Measurements from ENCODE around the gene CCNB1.
"Not testable (repeated sequence)": the region's sequence is repeated elsewhere in the genome, so short reads cannot be mapped to it uniquely, and the experiment has no call there.

The CCNB1 gene

DNA sequence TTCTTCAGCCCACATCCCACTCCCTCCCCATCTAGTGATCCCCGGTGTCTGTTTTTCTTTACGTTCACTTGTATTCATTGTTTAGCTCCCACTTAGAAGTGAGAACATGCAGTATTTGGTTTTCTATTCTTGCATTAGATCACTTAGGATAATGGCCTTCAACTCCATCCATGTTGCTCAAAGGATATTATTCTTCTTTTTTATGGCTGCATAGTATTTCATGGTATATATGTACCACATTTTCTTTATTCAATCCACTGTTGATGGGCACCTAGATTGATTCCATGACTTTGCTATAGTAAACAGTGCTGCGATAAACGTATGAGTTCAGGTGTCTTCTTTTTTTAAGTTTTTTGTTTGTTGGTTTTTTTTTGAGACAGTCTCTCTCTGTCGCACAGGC is 29.1 kb upstream of the CCNB1 start:
- CTCF ChIA-PET: no interaction called here
- H3K27ac ChIP-seq: no peak overlapping the region
- TF ChIP-seq, protein P1, sequence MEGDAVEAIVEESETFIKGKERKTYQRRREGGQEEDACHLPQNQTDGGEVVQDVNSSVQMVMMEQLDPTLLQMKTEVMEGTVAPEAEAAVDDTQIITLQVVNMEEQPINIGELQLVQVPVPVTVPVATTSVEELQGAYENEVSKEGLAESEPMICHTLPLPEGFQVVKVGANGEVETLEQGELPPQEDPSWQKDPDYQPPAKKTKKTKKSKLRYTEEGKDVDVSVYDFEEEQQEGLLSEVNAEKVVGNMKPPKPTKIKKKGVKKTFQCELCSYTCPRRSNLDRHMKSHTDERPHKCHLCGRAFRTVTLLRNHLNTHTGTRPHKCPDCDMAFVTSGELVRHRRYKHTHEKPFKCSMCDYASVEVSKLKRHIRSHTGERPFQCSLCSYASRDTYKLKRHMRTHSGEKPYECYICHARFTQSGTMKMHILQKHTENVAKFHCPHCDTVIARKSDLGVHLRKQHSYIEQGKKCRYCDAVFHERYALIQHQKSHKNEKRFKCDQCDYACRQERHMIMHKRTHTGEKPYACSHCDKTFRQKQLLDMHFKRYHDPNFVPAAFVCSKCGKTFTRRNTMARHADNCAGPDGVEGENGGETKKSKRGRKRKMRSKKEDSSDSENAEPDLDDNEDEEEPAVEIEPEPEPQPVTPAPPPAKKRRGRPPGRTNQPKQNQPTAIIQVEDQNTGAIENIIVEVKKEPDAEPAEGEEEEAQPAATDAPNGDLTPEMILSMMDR (conservative IDR thresholded peaks at IDR 0.05; ENCODE audit: low read depth): no peak
- POLR2A ChIA-PET (ENCODE audit: low non-redundant PET): no interaction called here
- DNase-seq (ENCODE audit: low spot score): no peak

DNA sequence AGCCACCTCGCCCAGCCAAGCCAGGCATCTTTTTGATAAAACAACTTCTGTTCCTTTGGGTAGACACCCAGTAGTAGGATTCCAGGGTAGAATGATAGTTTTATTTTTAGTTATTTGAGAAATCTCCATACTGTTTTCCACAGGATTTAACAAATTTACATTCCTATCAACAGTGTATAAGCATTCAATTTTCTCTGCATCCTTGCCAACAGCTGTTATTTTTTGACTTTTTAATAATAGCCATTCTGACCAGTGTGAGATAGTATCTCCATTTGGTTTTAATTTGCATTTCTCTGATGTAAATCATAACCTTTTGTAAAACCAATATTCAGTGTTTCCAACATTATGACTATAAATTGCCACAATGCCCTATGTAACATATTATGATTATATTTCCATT is 28.2 kb upstream of the CCNB1 start:
- ChIA-PET CTCF (no interaction called here), POLR2A (ENCODE audit: low non-redundant PET) (no interaction called here)
- no peak for DNase-seq (ENCODE audit: low spot score)
- TF ChIP-seq, protein P1 (conservative IDR thresholded peaks at IDR 0.05; ENCODE audit: low read depth): no peak
- H3K27ac ChIP-seq: no peak overlapping the region

DNA sequence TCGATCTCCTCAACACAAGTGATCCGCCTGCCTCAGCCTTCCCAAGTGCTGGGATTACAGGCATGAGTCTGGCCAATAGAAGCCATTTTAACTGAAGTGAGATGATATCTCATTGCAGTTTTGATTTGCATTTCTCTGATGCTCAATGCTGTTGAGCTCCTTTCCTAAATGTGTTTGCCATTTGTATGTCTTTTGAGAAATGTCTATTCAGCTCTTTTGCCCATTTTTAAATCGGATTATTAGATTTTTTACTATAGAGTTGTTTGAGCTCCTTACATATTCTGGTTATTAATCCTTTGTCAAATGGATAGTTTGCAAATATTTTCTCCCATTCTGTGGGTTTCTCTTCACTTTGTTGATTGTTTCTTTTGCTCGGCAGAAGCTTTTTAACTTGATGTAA is 26.7 kb upstream of the CCNB1 start:
- DNase-seq (ENCODE audit: low spot score); H3K27ac ChIP-seq; CTCF ChIA-PET; POLR2A ChIA-PET (ENCODE audit: low non-redundant PET): not testable (repeated sequence)

DNA sequence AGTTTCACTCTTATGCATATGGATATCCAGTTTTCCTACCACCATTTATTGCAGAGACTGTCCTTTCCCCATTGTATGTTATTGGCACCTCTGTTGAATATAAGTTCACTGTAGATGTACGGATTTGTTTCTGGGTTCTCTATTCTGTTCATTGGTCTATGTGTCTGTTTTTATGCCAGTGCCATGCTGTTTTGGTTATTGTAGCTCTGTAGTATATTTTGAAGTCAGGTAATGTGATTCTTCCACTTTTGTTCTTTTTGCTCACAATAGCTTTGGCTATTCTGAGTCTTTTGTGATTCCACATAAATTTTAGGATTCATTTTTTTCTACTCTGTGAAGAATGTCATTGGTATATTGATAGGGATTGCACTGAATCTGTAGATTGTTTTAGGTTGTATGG is 26.1 kb upstream of the CCNB1 start:
- DNase-seq (ENCODE audit: low spot score): no peak
- no peak overlapping the region for H3K27ac ChIP-seq
- ChIA-PET CTCF (interaction anchor here (0.7 kb wide), 1 partner anchor 253 kb away, joined by 5 read pairs; no protein-coding TSS in a partner anchor), POLR2A (ENCODE audit: low non-redundant PET) (no interaction called here)
- TF ChIP-seq, protein P1 (conservative IDR thresholded peaks at IDR 0.05; ENCODE audit: low read depth): no peak

DNA sequence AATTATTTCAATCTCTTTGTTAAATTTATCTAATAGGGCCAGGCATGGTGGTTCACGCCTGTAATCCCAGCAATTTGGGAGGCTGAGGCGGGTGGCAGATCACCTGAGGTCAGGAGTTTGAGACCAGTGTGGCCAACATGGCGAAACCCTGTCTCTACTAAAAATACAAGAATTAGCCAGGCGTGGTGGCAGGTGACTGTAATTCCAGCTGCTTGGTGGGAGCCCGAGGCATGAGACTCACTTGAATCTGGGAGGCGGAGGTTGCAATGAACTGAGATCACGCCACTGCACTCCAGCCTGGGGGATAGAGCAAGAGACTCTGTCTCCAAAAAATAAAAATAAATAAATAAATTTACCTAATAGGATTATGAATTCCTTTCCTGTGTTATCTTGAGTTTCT is 18.4 kb upstream of the CCNB1 start:
- H3K27ac ChIP-seq; DNase-seq (ENCODE audit: low spot score); CTCF ChIA-PET; POLR2A ChIA-PET (ENCODE audit: low non-redundant PET): not testable (repeated sequence)

DNA sequence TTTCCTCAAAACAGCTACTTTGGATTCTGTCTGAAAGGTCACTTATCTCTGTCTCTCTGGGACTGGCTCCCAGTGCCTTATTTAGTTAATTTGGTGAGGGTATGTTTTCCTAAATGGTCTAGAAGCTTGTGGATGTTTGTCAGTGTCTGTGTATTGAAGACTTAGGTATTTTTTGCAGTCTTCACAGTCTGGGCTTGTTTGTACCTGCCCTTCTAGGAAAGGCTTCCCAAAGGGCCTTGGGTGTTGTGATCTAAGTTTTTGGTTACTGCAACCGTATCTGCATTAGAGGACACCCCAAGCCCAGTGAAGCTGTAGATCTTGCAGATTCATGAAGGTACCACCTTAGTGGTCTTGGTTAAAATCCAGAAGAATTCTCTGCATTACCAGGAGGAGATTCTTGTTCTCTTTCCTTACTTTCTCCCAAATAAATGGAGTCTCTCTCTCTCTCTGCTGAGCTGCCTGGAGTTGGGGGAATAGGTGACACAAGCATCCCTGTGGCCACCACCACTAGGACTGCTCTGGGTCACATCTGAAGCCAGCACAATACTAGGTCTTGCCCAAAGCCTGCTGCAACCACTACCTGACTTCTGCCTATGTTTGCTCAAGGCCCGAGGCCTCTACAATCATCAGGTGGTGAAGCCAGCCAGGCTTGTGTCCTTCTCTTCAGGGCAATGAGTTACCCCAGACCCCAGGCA is 17.8 kb upstream of the CCNB1 start:
- CTCF ChIA-PET: no interaction called here
- POLR2A ChIA-PET (ENCODE audit: low non-redundant PET): no interaction called here
- TF ChIP-seq, protein P1 (conservative IDR thresholded peaks at IDR 0.05; ENCODE audit: low read depth): no peak
- DNase-seq (ENCODE audit: low spot score): no peak
- H3K27ac ChIP-seq: no peak overlapping the region

DNA sequence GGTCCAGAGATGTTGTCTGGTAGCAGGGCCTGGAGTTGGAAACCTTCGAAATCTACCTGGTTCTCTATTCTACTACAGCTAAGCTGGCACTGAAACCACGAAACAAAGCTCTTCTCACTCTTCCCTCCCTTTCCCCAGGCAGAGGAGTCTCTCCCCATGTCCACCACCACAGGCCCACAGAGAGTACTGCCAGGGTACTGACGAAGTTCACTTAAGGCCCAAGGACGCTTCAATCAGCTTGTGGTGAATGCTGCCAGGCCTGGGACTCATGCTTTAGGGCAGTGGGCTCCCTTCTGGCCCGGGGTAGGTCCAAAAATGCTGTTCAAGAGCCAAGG is 17.3 kb upstream of the CCNB1 start:
- CTCF ChIA-PET: no interaction called here
- TF ChIP-seq, protein P1 (conservative IDR thresholded peaks at IDR 0.05; ENCODE audit: low read depth): no peak
- DNase-seq (ENCODE audit: low spot score): no peak
- POLR2A ChIA-PET (ENCODE audit: low non-redundant PET): no interaction called here
- H3K27ac ChIP-seq: no peak overlapping the region

DNA sequence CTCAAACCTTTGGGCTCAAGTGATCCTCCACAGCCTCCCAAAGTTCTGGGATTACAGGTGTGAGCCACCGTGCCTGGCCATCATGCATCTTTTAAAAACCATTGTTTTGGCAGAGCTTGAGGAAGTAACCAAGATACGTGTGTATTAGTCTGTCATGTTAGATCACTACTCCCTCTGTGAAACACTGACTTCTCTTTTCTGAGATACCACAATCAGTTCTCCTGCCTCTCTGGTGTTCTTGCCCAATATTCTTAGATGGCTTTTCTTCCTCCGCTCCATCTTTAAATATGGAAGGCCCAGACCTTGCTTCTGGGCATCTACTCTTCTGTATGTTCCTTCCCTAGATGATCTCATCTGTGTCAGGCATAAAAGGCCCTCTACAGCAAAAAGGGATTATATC is 14.2 kb upstream of the CCNB1 start:
- TF ChIP-seq, protein P1 (conservative IDR thresholded peaks at IDR 0.05; ENCODE audit: low read depth): no peak
- H3K27ac ChIP-seq: no peak overlapping the region
- ChIA-PET CTCF (no interaction called here), POLR2A (ENCODE audit: low non-redundant PET) (no interaction called here)
- DNase-seq (ENCODE audit: low spot score): no peak

All from RWPE1 (cell line).